Mesendoderm (in vitro differentiated cells): ENCODE results near the gene CMTM7.
"Not testable (repeated sequence)": the region's sequence is repeated elsewhere in the genome, so short reads cannot be mapped to it uniquely, and the experiment has no call there.

Source experiments
- DNase-seq: peaks from one replicate; pipeline ENCODE4 v3.0.0; 2013
- H2AK5ac ChIP-seq: 2 replicates; pipeline ENCODE4 v1.6.1; 2013; ENCODE audit warnings: low read length, inconsistent platforms
- H2BK120ac ChIP-seq: 2 replicates; pipeline ENCODE4 v1.6.1; 2013; ENCODE audit warnings: low read depth, mild to moderate bottlenecking, low read length, moderate library complexity, mixed read lengths
- H2BK15ac ChIP-seq: replicated peaks from 2 replicates; pipeline ENCODE4 v1.6.1; 2013; ENCODE audit warnings: low read depth, mild to moderate bottlenecking, moderate library complexity
- H2BK5ac ChIP-seq: 2 replicates; pipeline ENCODE4 v1.6.1; 2013; ENCODE audit warnings: low read length, inconsistent platforms
- H3K18ac ChIP-seq: 2 replicates; pipeline ENCODE4 v1.6.1; 2013; ENCODE audit warnings: mild to moderate bottlenecking, low read length, mixed read lengths
- H3K23ac ChIP-seq: one replicate; pipeline ENCODE4 v1.6.1; 2013; ENCODE audit warnings: low read length
- H3K27ac ChIP-seq: 2 replicates; pipeline ENCODE4 v1.5.1; 2013; ENCODE audit warnings: low read depth, mild to moderate bottlenecking, inconsistent platforms, low read length, moderate library complexity
- H3K27me3 ChIP-seq: 2 replicates; pipeline ENCODE4 v1.6.1; 2013; ENCODE audit warnings: low read length, control low read depth, mild to moderate bottlenecking, inconsistent platforms; ENCODE audit not compliant: insufficient read depth, poor library complexity
- H3K36me3 ChIP-seq: 2 replicates; pipeline ENCODE4 v1.6.1; 2013; ENCODE audit warnings: low read length, inconsistent platforms; ENCODE audit not compliant: control insufficient read depth, insufficient read depth
- H3K4ac ChIP-seq: one replicate; pipeline ENCODE4 v1.6.1; 2013; ENCODE audit warnings: low read depth, mild to moderate bottlenecking, low read length, moderate library complexity
- H3K4me1 ChIP-seq: 2 replicates; pipeline ENCODE4 v1.6.1; 2013; ENCODE audit warnings: low read depth, low read length, inconsistent platforms; ENCODE audit not compliant: control insufficient read depth
- H3K4me2 ChIP-seq: 2 replicates; pipeline ENCODE4 v1.6.1; 2013; ENCODE audit warnings: low read length
- H3K4me3 ChIP-seq: 2 replicates; pipeline ENCODE4 v1.5.1; 2013; ENCODE audit warnings: mild to moderate bottlenecking, low read length
- H3K56ac ChIP-seq: one replicate; pipeline ENCODE4 v1.6.1; 2013; ENCODE audit warnings: low read length
- H3K79me1 ChIP-seq: 2 replicates; pipeline ENCODE4 v1.6.1; 2013; ENCODE audit warnings: low read length, inconsistent platforms
- H3K79me2 ChIP-seq: 2 replicates; pipeline ENCODE4 v1.6.1; 2013; ENCODE audit warnings: mild to moderate bottlenecking, low read length; ENCODE audit not compliant: control insufficient read depth, insufficient read depth
- H3K9ac ChIP-seq: 2 replicates; pipeline ENCODE4 v1.6.1; 2013; ENCODE audit warnings: low read length, inconsistent platforms
- H4K5ac ChIP-seq: one replicate; pipeline ENCODE4 v1.6.1; 2013; ENCODE audit warnings: low read length
- H4K8ac ChIP-seq: one replicate; pipeline ENCODE4 v1.6.1; 2013; ENCODE audit warnings: low read depth, mild to moderate bottlenecking, control low read depth, low read length, moderate library complexity
- WGBS: extraction: QIAGEN DNeasy Blood & Tissue Kit; methylation state at CpG from one replicate; pipeline ENCODE4 v1.1.7; 2013; ENCODE audit warnings: low lambda C conversion rate, missing lambda C conversion rate; ENCODE audit not compliant: insufficient coverage; ENCODE audit errors: extremely low coverage; 5-methylcytosine and 5-hydroxymethylcytosine counted together

CMTM7 gene

GRCh38 chr3:32467333-32468070 is 75.8 kb downstream of the CMTM7 start:
- no CpG with 5 or more reads among the region's 41 CpGs for WGBS
- H3K56ac ChIP-seq, result peak overlapping the region; percentile 25
- DNase-seq, result peak; percentile 74

DNA sequence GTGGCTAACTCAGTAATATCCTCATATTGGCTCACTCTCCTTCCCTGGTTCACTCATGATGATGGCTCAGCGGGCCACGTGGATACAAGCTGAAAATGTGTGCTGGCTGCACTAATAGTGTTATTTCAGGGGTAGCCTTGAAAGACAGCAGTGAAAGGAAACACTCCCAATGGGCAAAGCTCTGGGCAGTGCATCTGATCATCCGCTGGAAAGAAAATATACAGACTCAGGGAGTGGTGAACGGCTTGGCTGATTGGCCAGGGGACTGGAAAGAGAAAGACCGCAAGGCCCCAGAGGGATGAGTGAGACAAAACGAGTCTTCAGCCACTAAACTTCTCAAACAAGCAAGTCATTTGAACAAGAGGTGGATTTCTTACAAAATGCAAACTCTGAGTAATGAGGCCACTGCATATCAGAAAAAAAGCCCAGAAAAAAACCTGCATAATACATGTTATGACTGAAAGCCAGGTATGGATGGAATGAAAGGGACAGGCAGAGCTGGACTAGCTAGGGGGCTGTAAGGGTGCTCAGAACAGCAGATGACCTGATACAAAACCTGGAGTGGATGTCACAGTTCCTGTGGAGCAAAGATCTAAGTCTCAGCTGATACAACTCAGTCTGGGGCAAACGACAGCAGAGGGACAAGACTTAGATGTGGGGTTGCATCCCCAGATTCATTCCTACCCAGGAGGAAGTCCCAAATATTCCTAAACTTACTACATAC is 77.7 kb downstream of the CMTM7 start:
- no peak overlapping the region for H3K18ac ChIP-seq
- H3K4me3 ChIP-seq, result no peak overlapping the region
- no peak overlapping the region for H2BK15ac ChIP-seq
- H3K79me1 ChIP-seq, result no peaks in the 10 kb centered on the region
- no peak overlapping the region for H4K5ac ChIP-seq
- H3K4me2 ChIP-seq, result no peak overlapping the region
- H2AK5ac ChIP-seq, result no peak overlapping the region
- DNase-seq, result no peak
- H2BK5ac ChIP-seq, result no peak overlapping the region
- H3K79me2 ChIP-seq, result no peaks in the 10 kb centered on the region
- H3K4ac ChIP-seq, result no peak overlapping the region
- peak overlapping the region; percentile 66 for H3K23ac ChIP-seq
- no peaks in the 10 kb centered on the region for H3K27me3 ChIP-seq
- no peak overlapping the region for H3K27ac ChIP-seq
- WGBS, result no CpG with 5 or more reads among the region's 7 CpGs
- H2BK120ac ChIP-seq, result no peak overlapping the region
- no peak overlapping the region for H3K56ac ChIP-seq
- peaks cover 1% of the 10 kb centered on the region for H3K36me3 ChIP-seq
- H3K4me1 ChIP-seq, result no peaks in the 10 kb centered on the region
- no peak overlapping the region for H4K8ac ChIP-seq
- no peak overlapping the region for H3K9ac ChIP-seq

More at GRCh38 chr3:32467333-32468070, 75.8 kb downstream of the CMTM7 start:
- no peak overlapping the region for H4K5ac ChIP-seq
- no peaks in the 10 kb centered on the region for H3K79me1 ChIP-seq
- no peak overlapping the region for H4K8ac ChIP-seq
- H3K4me3 ChIP-seq, result no peak overlapping the region
- H2AK5ac ChIP-seq, result no peak overlapping the region
- no peak overlapping the region for H2BK5ac ChIP-seq
- no peak overlapping the region for H2BK120ac ChIP-seq
- peaks cover 1% of the 10 kb centered on the region for H3K36me3 ChIP-seq
- H3K23ac ChIP-seq, result peak overlapping the region; percentile 66
- H3K18ac ChIP-seq, result no peak overlapping the region
- H3K27ac ChIP-seq, result peak overlapping the region; percentile 62
- H2BK15ac ChIP-seq, result no peak overlapping the region
- no peak overlapping the region for H3K4me2 ChIP-seq
- no peaks in the 10 kb centered on the region for H3K79me2 ChIP-seq
- no peaks in the 10 kb centered on the region for H3K4me1 ChIP-seq
- H3K9ac ChIP-seq, result no peak overlapping the region
- no peaks in the 10 kb centered on the region for H3K27me3 ChIP-seq
- peak overlapping the region; percentile 82 for H3K4ac ChIP-seq

- Histone ChIP-seq H3K79me1 (no peaks in the 10 kb centered on the region), H3K4me2 (no peak overlapping the region), H3K27me3 (no peaks in the 10 kb centered on the region), H3K4me1 (no peaks in the 10 kb centered on the region), H3K9ac (no peak overlapping the region), H3K4ac (no peak overlapping the region), H2BK5ac (no peak overlapping the region), H3K4me3 (no peak overlapping the region), H4K8ac (no peak overlapping the region), H3K27ac (no peak overlapping the region), H2BK120ac (no peak overlapping the region), H3K18ac (no peak overlapping the region), H2AK5ac (no peak overlapping the region), H3K36me3 (peaks cover 1% of the 10 kb centered on the region), H4K5ac (no peak overlapping the region), H3K79me2 (no peaks in the 10 kb centered on the region), H2BK15ac (no peak overlapping the region), H3K23ac (no peak overlapping the region), H3K56ac (no peak overlapping the region)
- no CpG with 5 or more reads among the region's 5 CpGs for WGBS
- no peak for DNase-seq
These were observed 78.7 kb downstream of the CMTM7 start for GRCh38 chr3:32470362-32470761.

- Histone ChIP-seq H3K4me2 (no peak overlapping the region), H3K56ac (no peak overlapping the region), H3K23ac (no peak overlapping the region), H3K27ac (no peak overlapping the region), H3K36me3 (peaks cover 1% of the 10 kb centered on the region), H3K9ac (no peak overlapping the region), H3K4me3 (no peak overlapping the region), H2BK120ac (no peak overlapping the region), H4K5ac (no peak overlapping the region), H3K4me1 (no peaks in the 10 kb centered on the region), H4K8ac (no peak overlapping the region), H3K79me2 (no peaks in the 10 kb centered on the region), H2AK5ac (no peak overlapping the region), H3K4ac (no peak overlapping the region), H3K18ac (no peak overlapping the region), H2BK15ac (no peak overlapping the region), H3K79me1 (no peaks in the 10 kb centered on the region), H2BK5ac (no peak overlapping the region), H3K27me3 (no peaks in the 10 kb centered on the region)
- DNase-seq, result no peak
- no CpG with 5 or more reads among the region's 3 CpGs for WGBS
These were observed 79.6 kb downstream of the CMTM7 start for GRCh38 chr3:32471246-32471645.

DNA sequence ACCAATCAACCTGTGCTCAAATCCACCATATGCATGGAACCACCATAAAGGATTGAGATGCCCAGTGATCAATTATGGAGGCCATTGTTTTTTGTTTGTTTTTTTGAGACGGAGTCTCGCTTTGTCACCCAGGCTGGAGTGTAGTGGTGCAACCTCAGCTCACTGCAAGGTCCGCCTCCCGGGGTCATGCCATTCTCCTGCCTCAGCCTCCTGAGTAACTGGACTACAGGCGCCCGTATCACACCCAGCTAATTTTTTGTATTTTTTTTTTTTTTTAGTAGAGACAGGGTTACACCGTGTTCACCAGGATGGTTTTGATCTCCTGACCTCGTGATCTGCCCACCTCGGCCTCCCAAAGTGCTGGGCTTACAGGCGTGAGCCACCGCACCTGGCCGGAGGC is 80.5 kb downstream of the CMTM7 start:
- not testable (repeated sequence) for H3K4ac ChIP-seq, H3K27me3 ChIP-seq

More for the DNA sequence above, 80.5 kb downstream of the CMTM7 start:
- H3K9ac ChIP-seq, H3K36me3 ChIP-seq, H3K56ac ChIP-seq, H3K18ac ChIP-seq, H3K27ac ChIP-seq, H3K4me1 ChIP-seq, H3K23ac ChIP-seq, H2AK5ac ChIP-seq, H2BK120ac ChIP-seq, DNase-seq, H4K5ac ChIP-seq, H3K79me2 ChIP-seq, H2BK5ac ChIP-seq, H3K79me1 ChIP-seq, H4K8ac ChIP-seq, H2BK15ac ChIP-seq, H3K4me2 ChIP-seq, H3K4me3 ChIP-seq: not testable (repeated sequence)
- WGBS, result no CpG with 5 or more reads among the region's 12 CpGs
